GM15510 (cell line): Measurements from ENCODE around the gene LMTK3.

Experiments used
- POLR2A ChIP-seq: IDR thresholded peaks from 3 replicates; pipeline ENCODE4 v1.6.1; 2011; ENCODE audit warnings: borderline replicate concordance; ENCODE audit not compliant: insufficient read length; ENCODE audit errors: extremely low read depth

Gene LMTK3

DNA sequence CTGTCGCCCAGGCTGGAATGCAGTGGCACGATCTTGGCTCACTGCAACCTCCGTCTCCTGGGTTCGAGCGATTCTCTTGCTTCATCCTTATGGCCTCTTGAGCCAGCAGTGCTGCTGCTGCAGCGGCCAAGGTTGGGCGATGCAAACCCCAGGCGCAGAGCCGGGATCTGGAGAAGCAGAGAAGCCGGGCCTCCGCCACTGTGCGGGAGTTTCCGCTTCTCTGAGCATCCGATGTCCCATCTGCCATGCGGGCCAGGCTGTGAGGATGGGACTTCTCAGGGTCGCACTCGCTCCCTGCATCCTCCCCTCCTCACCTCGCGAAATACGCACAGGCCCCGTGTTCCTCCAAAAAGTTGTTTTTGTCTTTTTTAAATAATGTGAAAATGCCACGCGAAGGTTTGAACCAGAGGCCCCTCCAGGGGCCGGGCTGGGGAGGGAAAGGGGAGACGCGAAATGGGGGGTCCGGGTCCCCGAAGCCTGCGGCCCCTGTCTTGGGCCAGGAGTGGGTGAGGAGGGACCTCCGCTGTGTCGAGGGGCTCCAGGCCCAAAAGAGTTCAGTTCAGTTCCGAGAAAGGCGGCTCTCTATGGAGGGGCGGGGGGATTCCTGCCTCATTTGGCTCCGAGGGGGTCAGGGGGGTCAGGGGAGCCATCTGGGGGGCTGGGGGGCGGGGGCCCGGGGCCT is 26.6 kb downstream of the LMTK3 start:
- no peak for TF ChIP-seq POLR2A

DNA sequence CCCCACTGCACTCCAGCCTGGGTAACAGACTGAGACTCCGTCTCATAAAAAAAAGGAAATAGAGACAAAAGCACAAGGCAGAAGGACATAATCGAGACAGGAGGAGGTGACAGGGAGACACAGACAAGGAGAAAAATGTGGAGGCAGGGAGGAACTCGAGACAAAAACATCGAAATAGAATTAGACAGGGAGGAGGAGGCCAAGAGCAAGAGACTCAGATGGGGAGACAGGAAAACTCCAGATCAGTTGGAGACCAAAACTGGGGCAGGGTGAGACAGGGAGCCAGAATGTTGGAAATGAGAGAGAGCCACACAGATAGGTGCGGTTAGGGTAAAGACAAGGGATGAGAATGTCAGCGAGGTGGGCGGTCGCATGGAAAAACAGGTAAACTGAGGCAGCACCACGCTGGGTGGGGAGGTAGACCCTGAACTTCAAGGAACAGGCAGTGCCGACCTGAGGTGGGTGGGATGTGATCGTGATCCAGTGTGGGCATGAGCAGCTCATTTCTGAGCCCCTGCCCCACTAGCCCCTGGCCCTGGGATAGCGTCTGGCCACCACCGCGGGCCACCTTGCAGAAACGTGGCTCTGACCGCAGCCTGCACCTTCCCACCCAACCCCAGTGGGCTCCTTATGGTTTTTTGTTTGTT is 27.3 kb downstream of the LMTK3 start:
- TF ChIP-seq POLR2A, result no peak

DNA sequence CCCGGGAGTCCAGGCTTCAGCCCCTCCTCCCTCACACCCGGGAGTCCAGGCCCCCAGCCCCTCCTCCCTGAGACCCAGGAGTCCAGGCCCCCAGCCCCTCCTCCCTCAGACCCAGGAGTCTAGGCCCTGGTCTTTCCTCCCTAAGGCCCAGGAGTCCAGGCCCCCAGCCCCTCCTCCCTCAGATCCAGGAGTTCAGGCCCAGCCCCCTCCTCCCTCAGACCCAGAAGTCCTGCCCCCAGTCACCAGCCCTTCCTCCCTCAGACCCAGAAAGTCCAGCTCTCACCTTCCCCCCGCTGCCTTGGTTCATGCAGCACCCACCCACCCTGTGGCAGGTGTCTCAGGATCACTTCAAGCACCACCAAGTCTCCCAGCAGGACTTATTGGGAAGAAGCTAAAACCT is 28.3 kb downstream of the LMTK3 start:
- no peak for TF ChIP-seq POLR2A

DNA sequence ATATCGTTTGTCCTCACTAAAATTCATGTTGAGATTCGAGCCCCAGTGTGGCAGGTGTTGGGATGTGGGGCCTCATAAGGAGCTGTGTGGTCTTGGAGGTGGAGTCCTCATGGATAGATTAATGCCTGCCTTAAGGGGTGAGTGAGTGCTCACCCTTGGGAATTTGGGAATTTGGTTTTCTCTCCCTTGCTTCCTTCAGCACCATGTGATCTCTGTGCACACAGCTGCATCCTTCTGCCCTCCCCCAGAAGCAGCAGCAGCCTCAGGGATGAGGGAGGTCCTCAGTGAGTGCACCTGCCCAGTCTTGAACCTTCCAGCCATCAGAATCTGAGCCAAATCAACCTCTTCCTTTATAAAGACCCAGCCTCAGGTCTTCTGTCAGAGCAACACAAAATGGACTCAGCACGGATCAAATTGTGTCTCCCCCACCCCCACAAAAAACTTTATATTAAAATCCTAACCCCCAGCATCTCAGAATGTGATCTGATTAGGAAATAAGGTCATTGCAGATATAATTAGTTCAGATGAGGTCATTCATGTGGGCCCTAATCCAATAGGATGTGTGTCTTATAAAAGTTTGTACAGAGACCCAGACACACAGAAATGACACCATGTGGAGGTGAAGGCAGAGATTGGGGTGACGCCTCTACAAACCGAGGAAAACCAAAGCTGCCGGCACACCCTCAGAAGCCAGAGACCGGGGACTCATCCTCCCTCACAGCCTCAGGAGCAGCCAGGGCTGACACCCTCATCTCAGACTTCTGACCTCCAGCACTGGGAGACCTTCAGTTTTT is 29.6 kb downstream of the LMTK3 start:
- TF ChIP-seq POLR2A, result no peak

DNA sequence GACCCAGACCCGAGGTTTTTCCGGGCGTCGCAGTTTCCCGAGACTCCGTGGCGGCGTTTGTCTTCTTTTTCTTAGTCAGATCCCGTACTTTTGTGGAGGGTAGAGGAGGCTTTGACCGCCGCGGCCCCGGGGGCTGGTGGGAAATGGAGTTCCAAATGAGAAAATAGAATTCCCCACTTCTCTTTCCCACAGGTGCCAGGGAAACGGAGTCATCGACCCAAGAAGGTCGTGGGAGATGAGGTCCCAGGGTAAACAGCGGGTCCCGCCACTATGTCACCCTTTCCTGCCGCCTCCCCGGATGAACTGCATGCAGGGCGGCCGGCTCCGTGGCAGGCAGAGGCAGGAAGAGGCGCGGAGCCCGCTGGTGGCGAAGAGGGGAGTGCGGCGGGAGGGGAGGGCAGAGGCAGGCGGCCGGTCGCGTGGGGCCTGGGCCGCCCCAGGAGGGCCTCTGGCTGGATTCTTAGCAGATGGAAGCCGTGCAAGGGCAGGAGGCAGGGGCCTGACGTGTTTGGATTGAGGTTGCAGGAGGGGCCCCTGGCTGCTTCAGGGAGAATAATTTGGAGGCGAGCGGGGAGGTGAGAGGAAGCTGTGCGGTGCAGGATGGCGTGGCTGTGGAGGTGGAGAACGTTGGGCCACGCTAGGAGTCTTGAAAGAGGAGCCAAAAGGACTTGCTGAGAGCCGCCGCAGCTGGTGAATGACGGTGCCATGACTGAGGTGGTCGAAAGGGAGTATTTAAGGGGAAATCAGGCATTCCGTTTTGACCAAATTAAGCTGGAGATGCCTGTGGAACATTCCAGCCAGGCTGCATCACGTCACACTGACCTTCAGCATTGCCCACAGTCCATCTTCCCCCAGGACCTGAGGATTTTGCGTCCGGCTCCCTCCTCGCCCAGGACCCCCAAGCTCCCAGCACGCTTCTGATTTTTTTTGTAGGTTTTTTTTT is 30.8 kb downstream of the LMTK3 start:
- TF ChIP-seq POLR2A, result no peak

DNA sequence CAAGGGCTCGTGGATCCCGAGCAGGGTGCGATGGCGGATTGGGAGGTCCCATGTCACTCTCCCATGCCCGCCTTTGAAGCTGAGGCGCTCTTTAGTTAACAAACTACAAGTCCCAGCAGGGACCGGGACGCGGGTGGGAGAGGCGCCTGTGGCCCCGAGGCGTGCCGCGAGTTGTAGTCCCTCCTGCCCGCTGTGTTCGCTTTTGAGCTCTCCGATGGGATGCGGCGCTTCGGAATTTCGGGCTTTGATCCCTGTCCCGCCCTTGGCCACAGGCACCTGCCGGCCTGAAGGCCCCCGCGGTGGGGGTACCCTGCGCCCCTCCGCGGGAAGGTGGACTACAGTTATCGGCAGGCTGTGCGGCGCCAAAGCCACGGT is 31.5 kb downstream of the LMTK3 start:
- no peak for TF ChIP-seq POLR2A

DNA sequence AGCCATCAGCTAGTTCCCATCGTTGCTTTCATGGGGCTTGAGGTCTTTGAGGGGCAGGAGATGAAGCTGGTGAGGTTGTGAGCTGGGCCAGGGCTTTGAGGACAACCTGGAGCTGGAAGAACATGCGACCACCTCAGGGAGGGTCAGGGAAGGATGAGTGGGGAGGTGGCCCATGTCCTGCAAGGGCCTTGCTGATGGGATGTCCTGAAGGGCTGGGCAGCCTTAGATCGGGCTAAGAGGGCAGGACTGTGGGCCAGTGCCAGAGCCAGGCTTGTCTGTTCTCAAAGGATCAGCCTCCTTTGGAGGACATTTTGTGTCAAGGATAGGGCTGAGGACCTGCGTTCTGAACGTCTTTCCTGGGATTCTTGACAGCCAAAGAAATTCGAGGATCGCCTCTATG is 31.9 kb downstream of the LMTK3 start:
- no peak for TF ChIP-seq POLR2A

DNA sequence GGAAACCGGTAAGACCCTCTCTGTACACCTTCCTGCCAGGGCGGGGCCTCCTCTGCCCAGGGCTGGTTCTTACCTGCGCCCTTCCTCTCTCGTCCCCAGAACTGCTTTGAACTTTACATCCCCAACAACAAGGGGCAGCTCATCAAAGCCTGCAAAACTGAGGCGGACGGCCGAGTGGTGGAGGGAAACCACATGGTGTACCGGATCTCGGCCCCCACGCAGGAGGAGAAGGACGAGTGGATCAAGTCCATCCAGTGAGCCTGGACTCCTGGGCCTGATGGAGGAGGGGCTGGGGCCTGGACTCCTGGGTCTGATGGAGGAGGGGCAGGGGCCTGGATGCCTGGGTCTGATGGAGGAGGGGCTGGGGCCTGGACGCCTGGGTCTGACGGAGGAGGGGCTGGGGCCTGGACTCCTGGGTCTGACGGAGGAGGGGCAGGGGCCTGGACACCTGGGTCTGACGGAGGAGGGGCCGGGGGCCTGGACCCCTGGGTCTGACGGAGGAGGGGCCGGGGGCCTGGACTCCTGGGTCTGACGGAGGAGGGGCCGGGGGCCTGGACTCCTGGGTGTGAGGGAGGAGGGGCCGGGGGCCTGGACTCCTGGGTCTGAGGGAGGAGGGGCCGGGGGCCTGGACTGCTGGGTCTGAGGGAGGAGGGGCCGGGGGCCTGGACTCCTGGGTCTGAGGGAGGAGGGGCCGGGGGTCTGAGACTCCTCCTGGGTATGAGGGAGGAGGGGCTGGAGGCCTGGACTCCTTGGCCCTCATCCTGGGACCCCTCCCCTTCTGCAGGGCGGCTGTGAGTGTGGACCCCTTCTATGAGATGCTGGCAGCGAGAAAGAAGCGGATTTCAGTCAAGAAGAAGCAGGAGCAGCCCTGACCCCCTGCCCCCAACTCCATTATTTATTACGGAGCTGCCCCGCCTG is 33.0 kb downstream of the LMTK3 start:
- TF ChIP-seq POLR2A, result no peak

DNA sequence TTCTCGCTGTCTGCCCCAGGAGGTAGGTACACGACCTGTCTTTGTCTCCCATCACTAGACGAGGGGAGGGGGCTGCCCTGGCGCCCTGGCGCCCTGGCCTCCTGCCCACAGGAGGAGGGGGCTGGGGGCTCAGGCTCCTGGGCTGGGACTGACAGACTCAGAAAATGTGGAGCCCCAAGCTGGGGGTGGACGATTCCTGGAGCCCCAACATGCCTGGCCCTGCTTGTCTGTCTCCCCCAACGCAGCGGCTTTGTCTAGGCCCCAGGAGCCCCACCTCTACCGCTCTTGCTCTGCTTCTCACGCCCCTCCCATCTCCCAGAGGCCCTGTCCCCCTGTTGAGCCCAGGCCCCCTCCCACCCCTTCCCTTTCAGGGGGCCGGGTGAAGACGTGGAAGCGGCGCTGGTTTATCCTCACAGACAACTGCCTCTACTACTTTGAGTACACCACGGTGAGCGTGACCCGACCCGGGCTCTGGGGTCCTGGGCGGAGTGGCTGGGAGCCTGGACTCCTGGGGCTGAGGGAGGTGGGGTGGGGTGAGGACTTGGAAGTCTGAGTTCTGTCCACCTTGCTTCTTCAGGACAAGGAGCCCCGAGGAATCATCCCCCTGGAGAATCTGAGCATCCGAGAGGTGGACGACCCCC is 33.8 kb downstream of the LMTK3 start:
- no peak for TF ChIP-seq POLR2A

DNA sequence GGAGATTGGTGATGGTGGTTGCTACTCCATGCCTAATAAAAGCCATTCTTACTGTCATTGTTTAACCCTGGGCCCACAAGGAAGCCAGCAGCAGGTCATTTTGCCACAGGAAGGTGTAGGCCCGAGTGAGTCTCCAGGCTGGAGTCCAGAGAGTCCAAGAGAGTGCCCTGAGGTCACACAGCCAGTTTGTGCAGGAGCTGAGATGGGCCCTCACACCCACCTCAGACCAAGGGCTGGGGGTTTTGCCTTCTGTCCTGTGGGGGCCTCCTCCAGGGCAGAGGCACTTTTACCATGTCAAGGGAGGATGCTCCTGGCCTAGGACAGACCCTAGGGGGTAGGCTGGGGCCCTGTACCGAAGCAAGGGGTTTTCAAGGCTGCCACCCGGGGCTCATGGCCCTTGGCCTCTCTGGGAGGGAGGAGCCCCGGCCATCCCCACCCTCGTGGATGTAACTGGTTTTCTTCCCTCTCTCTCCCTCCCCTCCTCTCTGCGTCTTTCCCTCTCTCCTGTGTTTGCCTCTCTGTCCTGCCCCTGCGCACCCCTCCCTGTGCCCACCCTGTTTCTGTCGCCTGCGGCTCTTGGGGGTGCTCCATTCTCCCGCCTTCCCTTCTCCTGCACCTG is 34.5 kb downstream of the LMTK3 start:
- no peak for TF ChIP-seq POLR2A

DNA sequence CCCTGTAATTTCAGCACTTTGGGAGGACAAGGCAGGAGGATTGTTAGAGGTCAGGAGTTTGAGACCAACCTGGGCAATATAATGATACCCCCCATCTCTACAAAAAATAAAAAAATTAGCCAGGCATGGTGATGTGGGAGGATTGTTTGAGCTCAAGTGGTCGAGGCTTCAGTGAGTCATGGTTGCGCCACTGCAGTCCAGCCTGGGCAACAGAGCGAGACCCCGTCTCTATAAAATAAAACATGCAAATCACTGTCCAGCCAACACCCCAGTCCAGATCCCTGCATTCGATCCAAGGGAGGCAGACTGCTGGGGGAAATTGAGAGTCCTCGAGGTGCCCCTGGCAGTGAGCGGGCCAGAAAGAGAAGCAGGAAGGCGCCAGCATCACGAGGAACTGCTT is 35.5 kb downstream of the LMTK3 start:
- TF ChIP-seq POLR2A, result no peak

DNA sequence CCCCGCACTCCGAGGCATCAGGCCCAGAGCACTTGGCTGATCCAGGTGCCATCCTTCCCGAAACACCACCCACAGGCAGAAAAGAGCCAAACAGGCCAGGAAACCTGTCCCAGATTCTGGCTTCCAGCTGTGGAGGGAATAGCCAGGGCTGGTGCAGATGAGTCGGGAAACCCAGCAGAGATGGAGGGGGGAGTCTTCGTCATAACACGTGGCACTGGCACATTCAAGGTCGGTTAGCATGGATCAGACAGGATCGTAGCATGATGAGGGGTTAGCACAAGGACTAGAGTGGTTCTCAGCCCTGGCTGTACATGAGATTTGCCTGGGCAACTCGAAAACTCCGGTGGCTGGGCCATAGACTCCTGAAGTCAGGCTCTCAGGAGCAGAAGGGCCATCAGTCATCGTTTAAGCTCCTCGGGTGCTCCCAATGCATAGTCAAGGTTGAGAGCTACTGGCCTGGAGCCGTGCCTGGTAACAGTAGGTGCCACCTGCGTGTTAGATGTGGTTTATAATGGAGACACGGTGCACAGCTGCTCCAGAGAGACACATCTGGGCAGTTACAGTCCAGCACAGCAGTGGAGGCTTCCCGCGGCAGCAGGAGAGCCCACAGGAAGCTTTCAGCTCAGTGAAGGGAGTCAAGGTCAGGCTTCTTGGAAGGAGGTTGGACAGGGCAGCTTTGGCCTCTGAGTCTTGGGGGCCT is 36.1 kb downstream of the LMTK3 start:
- no peak for TF ChIP-seq POLR2A
